SK-N-MC (cell line): ENCODE results near the gene CXADR.

Experiments
- EZH2 ChIP-seq: fragments of 200-600 bp; sonication (generic); IDR thresholded peaks from one replicate; pipeline ENCODE4 v1.6.1; 2017; ENCODE audit warnings: antibody characterized with exemption
- FOXP2 ChIP-seq: optimal IDR thresholded peaks from 2 replicates; pipeline ENCODE3; 2011; ENCODE audit warnings: mild to moderate bottlenecking, moderate library complexity; ENCODE audit not compliant: insufficient read depth; ENCODE audit errors: extremely low read length, control extremely low read depth
- POLR2AphosphoS5 ChIP-seq: IDR thresholded peaks from 2 replicates; pipeline ENCODE4 v1.6.1; 2012; ENCODE audit warnings: mild to moderate bottlenecking, low read depth, low read length, borderline replicate concordance

GRCh38 chr21:17575076-17575475, 62.2 kb downstream of the CXADR start:
- TF ChIP-seq EZH2, result no peak
- TF ChIP-seq POLR2AphosphoS5, result no peak
- no peak for TF ChIP-seq FOXP2
